GM21526 (cell line): ENCODE measurements around the gene NEDD8.

Experiments
- ATAC-seq: cut with Tn5 transposase; IDR thresholded peaks from one replicate; pipeline ENCODE4 v1.9.1; 2021; ENCODE audit warnings: moderate library complexity; ENCODE audit not compliant: unreplicated experiment, low FRiP score

The NEDD8 gene

DNA sequence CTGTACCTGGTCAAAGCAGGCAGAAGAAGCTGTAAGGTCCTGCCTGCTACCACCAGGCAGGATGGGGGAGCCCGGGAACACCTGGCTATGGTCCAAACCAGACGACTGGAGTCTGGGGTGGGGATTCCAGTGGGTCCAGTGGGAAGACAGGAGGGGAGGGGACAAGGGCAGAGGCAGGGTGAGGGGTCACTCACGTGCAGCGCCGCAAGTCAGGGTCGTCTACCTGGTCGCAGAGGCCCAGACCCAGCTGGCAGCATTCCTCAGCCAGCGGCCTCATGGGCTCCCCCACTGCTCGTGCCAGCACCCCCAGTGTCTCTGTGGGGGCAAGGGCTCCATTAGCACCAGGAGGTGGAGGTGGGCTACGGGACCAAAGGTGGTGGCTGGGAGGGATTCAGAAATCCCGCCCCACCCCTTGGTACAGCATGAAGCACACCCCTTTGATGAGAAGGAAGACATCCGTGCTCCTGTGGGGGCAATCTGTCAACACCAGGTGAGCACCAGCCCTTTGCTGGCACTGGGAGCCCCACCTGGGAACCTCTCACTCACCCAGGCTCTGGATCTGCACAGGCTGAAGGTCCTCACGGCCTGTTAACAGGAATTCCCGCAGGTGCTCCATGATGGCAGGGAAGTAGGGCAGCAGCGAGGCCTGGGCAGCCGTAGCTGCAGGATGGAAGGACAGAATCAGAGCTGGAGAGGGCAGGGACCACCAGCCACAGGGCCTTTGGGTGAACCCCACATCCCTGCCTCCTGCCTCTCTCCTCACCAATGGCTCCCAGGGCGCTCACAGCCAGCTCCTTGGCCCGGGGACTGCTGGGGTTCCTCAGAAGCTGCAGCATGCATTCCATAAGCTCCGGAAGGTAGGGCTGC is 47.8 kb downstream of the NEDD8 start:
- no peak for ATAC-seq

DNA sequence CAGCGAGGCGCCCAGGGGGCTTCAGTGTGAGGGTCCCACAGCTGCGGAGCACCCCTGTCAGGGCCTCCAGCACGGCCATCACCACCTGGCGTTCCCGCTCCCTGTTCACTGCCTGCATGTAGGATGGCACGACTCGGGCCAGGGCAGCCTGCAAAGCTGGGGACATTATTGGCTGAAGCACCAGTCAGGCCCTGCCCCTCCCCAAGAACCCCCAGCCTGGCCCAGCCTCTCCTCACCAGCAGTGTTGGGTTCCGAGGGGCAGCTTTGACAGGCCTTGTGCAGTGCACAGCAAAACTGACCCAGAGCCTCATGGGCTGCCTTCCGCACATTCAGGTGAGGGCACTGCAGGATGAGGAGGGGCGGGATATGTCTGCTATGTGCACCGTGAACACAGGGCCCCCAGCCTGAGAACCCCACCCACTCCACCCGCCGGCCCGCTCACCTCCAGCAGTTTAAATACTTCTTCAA is 49.1 kb downstream of the NEDD8 start:
- no peak for ATAC-seq

DNA sequence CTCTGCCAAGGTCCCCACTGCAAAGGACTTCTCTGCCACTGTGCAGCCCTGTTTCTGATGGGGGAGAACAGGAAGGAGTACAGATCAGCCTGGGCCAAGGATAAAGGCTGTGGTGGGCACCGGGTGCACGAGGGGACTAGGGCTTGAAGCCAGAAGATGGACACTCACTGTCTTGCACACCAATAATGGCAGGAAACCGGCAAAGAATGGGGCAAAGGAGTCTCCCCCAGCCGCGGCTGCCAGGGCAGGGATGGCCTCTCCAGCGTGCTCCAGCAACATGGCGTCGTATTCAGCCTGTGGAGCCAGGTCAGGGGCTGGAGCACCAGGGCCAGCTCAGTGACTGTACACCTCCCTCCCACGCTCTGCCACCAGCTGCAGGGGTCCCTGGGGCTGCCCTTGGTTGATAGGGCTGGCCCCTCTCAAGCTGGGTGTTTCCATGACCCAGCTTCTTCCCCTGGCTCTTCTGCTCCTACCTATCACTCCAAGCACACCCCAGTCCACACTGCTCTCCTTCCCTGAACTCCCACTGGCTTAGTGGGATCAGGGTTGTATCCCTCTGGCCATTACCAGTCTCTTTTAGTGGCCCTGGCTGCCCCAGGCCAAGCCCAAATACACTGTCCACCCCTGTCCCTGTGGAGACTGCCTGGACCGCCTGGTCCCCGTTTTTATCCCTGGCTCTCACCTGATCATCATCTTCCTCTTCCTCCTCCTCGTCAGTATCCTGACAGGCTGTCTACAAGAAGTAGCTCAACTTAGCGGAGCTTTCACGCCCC is 49.9 kb downstream of the NEDD8 start:
- no peak for ATAC-seq

DNA sequence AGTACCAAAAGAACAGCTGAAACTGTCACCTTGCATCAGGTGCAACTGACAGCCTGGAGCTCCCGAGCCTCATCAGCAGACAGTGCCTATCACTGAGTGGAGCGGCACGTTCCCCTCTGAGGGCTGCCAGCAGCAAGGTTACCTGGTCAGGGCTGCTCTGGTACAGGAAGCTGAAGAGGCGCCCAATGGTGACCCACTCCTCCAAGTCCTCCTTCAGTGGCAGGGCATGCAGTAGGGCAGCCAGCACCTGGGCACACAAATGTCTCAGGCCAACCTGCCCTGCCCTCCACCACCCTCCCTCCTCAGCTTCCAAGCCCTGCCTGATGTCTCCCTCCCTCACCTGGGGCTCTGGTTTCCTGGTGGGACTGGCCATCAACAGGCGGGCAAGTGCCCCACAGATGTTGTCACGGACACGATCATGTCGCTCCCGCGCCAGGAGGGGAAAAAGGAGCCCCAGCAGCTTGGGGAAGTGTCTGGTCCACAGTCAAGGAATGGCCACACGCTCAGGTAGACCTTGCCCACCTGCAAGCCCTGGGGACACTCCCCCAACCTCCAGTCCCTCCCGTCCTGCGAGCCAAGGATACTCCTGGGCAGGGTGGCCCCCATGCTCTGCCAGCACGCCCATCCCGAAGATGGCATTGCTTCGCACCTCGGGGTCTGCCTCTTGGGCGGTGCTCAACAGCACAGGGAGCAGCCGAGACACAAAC is 50.6 kb downstream of the NEDD8 start:
- ATAC-seq, result no peak

DNA sequence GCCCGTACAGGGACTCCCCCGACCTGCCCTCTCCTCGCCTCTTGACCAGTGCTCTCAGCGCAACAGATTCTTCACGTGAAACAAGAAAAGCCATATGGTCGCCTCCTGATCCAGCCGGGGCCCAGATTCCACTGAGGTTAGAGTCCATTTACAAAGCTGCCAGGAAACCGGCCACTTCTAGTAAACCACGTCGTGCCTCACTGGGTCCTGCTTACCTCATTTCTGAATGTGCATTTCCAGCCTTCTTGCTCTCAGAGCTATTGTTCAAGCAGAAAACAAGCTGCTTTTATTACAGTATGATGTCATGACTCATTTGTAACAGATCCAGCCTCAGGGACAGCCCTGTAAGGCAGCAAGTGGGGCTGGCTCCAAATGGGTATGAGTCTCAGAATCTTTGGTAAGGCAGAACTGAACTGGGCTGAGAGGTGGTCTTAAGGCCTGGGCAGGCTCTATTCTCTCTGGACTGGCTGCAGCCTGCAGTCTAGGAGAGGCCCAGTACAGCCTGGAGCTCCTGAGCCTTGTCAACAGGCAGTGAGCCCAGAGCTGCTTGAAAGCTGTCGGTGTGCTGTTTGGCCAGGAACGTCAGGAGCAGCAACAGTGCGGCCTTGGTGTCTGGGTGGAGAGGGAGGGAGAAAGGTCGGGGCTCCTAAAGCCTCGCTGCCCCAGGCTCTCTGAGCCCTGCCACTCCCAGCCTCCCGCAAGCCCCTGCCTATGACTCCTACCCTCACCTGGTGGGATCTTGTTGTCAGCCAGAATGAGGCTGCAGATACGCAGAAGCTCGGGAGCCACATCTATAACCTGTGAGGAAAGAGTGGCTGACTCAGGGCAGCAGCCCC is 52.0 kb downstream of the NEDD8 start:
- no peak for ATAC-seq

DNA sequence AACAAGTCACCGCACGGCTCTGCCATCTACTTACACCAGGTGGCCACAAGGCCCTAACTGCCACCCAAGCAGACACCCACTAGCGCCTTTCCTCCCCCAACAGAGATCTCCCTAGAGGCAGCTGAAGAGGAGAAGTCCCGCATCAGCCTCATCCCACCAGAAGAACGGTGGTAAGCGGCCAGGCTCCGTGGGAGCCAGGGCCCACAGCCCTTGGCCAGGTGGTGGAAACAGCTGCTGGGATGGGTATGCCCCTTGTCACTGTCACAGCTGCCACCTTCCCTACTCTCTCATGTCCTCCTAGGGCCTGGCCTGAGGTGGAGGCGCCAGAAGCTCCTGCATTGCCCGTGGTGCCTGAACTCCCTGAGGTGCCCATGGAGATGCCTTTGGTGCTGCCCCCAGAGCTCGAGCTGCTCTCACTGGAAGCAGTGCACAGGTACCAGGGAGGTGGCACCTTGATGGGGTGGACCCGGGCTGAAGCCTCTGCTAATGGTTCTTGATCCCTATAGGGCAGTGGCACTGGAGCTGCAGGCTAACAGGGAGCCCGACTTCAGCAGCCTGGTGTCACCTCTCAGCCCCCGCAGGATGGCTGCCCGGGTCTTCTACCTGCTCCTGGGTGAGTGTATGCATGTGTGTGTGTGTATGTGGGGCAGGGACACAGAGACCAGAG is 52.7 kb downstream of the NEDD8 start:
- no peak for ATAC-seq

DNA sequence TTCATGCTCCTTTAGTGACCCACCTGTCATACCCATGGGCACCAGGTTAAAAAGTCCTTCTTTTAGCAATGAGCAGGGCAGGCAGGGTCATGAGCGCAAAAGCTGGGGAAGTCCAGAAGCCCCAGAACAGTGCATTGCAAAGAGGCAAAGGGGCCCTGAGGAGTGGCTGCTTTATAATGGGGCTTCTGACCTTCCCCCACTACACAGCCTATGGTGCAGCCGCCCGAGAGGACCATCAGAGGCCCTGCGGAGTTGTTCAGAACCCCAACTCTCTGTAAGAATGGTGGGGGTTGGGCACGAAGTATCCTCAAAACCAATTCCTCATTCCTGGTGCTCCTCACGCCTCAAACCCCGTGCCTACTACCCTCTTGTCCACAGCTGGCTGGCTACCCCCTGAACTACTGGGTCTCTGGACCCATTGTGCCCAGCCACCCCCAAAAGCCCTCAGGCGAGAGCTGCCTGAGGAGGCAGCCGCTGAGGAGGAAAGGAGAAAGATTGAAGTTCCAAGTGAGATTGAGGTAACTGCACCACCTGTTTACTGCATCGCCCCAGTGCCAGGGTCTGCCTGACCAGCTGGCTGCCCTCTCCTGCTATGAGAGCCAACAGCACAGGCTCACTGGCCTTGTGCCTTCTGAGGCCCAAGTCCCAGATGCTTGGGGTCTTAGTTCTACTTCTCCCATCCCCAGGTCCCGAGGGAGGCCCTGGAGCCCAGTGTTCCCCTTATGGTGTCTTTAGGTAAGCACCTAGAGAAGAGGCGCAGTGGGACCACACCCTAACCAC is 53.6 kb downstream of the NEDD8 start:
- no peak for ATAC-seq

DNA sequence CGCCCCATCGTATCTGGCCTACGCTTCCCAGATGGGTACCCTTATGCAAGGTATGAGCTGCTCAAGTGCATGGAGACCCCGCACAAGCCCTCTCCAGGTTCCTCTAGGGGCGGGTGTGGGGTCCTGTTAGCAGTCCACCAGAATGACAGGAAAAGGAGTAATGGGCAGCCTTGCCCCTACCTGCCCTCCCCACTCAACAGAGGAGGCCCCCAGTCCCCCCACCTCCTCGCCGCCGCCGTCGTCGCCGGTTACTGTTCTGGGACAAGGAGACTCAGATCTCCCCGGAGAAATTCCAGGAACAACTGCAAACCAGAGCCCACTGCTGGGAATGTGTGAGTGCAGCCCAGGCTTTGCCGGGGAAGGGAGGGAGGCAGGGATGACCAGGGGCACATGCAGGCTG is 54.3 kb downstream of the NEDD8 start:
- ATAC-seq, result no peak

DNA sequence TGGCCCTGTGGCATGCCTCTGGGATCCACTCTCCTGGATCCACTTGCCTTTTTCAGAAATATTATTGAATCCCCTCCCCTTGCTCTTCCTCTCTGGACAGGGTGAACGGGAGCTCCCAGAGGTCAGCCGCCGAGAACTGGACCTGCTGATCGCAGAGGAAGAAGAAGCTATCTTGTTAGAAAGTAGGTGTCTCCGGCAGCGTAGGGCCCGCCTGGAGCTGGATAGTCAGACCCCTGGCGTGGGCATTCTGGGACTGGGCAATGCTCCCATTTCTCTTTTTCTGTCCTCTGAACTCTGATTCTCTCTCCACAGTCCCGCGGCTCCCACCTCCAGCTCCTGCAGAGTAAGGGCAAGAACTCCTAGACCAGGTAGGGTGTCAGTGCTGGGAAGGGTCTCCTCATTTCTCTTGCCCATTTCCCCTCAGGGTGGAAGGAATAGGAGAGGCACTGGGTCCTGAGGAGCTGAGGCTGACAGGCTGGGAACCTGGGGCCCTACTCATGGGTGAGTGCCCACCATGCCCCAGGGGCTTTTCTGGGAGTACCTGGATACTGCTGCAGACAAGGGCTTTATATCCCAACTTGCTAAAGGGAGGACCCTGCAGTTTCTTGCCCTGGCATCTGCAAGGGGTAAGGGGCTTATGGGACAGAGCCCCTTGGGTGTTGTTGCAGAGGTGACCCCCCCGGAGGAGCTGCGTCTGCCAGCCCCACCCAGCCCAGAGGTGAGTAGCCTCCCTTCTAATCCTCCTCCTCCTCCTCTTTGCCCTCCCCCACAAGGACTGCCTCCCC is 54.9 kb downstream of the NEDD8 start:
- ATAC-seq, result no peak

DNA sequence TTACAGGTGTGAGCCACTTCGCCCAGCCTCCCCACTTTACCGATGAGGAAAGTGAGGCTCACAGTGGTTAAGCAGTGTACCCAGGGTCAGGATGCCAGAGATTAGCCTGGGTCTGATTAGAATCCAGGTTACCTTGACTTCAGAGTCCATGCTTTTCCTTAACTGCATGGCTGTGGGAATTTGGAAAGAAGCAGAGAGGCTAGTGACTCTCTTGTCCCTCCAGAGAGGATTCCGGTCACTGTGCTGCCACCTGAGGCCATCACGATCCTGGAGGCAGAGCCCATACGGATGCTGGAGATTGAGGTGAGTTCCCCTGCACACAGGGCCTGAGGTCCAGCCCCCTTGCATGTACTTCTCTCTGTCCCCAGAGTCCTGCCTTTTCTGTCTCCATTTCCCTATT is 55.6 kb downstream of the NEDD8 start:
- ATAC-seq, result no peak

DNA sequence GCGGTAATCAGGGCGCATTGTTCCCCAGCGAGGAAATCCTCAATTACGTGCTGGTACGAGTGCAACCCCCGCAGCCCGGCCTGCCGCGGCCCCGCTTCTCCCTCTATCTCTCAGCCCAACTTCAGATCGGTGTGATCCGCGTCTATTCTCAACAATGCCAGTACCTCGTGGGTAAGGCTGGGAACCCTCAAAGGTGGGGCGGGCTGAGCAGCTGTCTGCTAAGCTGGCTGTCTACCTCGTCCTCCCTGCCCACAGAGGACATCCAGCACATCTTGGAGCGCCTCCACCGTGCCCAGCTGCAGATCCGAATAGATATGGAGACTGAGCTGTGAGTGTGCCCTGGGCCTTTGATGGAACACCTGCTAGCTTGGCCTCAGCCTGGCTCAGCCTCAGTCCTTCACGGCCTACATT is 59.3 kb downstream of the NEDD8 start:
- no peak for ATAC-seq

DNA sequence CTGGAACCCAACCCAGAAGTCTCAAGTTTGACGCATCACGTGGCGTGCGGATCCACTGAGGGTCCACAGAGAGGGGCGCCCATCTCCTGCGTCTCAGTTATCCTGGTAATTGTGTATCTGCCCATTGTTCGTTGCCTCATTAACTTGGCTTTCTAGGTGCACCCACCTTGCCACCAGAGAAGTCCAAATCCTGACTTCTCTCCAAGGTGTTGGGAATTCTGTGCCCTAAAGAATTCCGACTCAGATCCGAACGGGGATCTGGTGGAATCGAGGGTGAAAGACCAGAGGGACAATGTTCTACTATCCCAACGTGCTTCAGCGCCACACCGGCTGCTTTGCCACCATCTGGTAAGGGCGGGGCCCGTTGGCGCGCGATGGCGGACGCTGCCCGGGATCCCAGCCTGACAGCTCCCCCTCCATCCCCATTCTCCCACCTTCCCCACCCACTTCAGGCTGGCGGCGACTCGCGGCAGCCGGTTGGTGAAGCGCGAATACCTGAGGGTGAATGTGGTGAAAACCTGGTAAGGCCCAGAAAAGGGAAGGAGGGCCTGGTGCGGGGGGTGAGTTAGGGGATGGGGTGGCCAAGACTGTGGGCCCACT is 59.8 kb downstream of the NEDD8 start:
- ATAC-seq, result no peak

DNA sequence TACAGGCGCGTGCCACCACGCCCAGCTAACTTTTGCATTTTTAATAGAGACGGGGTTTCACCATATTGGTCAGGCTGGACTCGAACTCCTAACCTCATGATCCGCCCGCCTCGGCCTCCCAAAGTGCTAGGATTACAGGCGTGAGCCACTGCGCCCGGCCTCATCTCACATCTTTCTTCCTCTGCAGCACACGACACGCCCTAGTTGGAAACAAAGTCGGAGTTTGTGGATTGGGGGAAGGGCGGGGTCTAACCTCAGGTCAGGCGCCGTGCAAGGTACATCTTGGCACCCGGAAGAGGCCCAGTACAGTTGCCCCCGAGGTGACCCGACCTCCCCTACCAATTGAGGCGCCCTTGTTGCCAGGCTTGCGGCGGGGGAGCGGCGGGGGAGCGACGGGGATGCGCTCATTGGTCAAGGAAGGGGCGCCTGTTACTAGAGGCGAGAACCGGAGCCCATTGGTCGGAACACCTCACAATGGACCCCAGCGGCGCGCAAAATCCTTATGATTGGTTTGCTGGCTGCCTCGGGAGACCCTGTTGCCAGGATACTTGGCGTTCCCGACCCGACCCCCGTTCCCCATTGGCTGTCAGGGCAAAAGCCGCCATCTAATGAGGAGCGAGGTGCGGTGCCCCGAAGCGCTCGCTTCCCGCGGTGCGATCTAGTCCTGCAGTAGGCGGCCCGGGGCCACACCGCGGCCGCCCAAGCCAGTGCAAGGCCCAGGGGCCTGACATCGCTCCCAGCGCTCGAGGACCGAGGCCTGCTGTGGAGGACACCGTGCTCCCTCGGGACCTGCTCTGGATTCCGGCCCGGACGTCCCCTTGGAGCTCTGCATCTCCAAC is 60.5 kb downstream of the NEDD8 start, which contains the start of gene REC8:
Gene REC8 (plus strand): TSS at position 659 of the 839 bp plus-strand sequence. CDS start 473 bp downstream, outside the sequence.
- peak; percentile 73 for ATAC-seq

DNA sequence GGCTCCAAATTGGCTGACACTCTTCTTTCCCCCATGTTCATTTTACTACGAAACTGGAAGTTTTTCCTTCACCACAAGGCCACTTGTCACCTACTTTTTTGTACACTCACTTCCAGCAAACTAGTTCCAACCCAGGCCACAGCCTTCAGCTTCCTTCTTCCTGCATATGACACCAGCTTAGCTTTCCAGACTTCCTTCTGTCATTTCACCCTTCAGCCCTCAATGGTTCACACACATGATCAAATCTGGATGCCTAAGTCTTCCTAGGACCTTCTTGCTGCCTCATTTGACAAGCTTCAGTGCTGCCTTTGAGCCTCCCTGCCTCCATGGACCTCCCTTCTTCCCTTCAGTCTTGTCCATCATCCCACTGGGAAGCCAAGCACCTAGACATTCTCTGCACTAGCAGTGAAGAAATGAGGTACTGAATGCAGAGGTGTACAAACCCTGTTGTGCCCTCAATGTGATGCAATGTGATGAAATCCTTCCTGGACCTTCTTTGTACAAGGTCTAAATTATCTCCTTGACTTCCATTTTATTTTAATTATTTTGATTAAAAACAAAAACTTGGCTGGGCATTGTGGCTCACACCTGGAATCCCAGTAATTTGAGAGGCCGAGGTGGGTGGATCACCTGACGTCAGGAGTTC is 64.6 kb downstream of the NEDD8 start:
- no peak for ATAC-seq
